Left cardiac atrium (tissue), 4 donors: Measurements from ENCODE around the gene CYP26B1. TPM values are rescaled to one million over a fixed set of nuclear protein-coding genes. Genes with fewer than 3 reads are reported as not detected.
A peak's percentile ranks its signal among the peaks of the same experiment; 100 is the strongest.

Experiments
- ATAC-seq, 2 donors: fragments of 200-7000 bp; cut with Tn5 transposase; one replicate each; pipeline ENCODE4 v1.9.1; 2020; ENCODE audit warnings: mild to moderate bottlenecking in 2 of 2, moderate library complexity in 2 of 2
- DNase-seq: peaks from one replicate; pipeline ENCODE4 v3.0.0-alpha.2; 2020
- intact Hi-C, 2 donors: fragments of 100-400 bp; cut with DNase I; formaldehyde crosslinking; loops; one replicate each; pipeline versions ENCODE4 v1.14.1 to v1.15.1; 2022 to 2023
- total RNA-seq, 2 donors: library from RNA; stranded (reverse); fragmentation: NEBNext Ultra II Directional; extraction: Animal tissue kit (Norgen Biotek cat#: 25700); gene quantifications; one replicate each; pipeline ENCODE4 v1.2.1, GENCODE V29; 2021
- donor health status: DM: no; HTN: yes; CAD: no.
- donor health status: DM: no; HTN: yes; CAD: no; lungs with severe emphysema.
- donor health status: DM: yes; HTN: yes; CAD: no.
- donor health status: Dilated cardiomyopathy.

Gene CYP26B1
- total RNA-seq, 2 donors from 2014 or later: 8.5 to 21.0 TPM

DNA sequence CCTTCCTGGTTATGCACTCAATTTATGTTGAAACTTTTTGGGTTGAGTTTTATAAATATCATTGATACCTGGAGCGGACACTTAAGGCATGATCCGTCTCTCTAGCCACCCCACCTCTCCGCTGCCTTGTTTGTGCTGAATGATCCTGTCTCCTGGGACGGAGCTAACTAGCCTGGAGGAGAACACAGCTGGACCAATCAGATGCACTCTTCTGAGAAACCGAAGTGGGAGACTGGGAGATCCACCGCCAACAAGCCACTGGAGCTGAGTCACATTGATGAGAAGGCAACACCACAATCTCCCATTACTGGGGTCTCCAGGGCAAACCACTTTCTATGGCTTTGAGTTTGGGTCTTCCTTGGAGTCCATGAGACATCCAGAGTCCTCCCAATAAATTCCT is 29.3 kb downstream of the CYP26B1 start:
- ATAC-seq: no peak
- intact Hi-C loops: no loop called here

DNA sequence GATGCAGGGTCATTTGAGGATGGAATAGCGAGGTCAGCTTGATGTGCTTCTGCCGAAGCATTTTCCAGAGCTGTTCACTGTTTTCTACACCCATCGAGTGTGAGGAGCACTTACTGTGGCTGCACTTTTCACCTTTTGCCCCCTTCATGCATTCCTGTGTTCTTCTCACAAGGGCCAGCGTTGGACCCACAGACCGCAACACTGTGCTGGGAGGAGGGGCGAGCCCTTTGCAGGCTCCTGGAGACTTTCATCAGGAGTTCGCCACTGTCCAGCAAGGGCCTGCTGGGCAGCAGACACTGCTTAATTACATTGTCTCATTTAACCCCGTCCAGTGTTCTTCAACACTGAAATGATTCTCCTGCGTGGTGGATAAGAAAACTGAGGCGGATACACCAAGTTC is 29.9 kb downstream of the CYP26B1 start:
- DNase-seq (no peak), ATAC-seq (no peak)
- intact Hi-C loops: no loop called here

More for the DNA sequence above, 29.3 kb downstream of the CYP26B1 start:
- no peak for DNase-seq

GRCh38 chr2:72117029-72117428 is 30.6 kb downstream of the CYP26B1 start:
- intact Hi-C loops: no loop called here
- ATAC-seq (no peak), DNase-seq (no peak)

GRCh38 chr2:72116081-72116533 is 31.6 kb downstream of the CYP26B1 start:
- ATAC-seq (no peak), DNase-seq (no peak)
- intact Hi-C loops: no loop called here

- DNase-seq (peak; percentile 79), ATAC-seq (peak; percentile 69 to 94)
- intact Hi-C loops: no loop called here
These were observed 32.3 kb downstream of the CYP26B1 start for GRCh38 chr2:72115110-72116080.

GRCh38 chr2:72114693-72115051 is 33.0 kb downstream of the CYP26B1 start:
- no peak for DNase-seq
- ATAC-seq: no peak
- intact Hi-C loops: no loop called here

DNA sequence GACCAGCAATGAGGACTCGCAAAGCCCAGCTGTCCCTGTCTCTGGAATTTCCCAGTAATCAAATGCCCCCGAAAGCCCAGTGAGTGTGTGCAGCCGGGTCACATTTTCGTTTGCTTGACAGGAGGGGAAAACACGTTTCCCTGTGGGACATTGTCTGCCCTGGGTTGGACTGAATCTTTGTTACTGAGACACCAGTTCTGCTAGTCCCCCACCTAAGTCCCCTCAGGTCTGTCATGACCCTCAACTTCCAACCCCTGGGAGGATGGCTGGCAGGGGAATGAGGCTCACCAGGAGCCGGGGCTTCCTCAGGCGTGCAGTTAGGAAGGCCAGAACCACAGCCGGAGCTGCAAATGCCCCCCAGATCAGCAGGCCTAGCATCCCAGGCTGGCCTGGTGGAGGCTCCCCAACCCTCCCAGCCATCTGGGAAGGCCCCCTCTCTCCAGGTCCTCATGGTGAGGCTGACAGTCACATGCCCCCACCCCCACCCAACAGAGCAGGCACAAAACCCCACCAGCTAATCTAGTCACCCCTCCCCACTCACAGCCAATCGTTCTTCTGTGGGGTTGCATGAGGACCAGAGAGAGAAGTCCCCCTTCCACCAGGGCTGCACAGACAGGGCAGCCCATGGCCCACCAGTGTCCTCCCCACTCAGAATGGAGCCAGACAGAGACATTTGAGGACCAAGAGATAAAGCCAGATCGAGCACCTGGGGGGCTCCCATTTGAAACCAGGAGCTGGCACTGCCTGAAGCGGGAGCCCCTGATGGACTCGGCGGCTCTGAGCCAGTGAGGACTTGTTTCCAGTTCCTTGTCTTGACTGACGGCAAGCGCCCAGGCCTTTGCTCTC is 33.6 kb downstream of the CYP26B1 start:
- intact Hi-C loops: no loop called here
- no peak for DNase-seq
- ATAC-seq: no peak

DNA sequence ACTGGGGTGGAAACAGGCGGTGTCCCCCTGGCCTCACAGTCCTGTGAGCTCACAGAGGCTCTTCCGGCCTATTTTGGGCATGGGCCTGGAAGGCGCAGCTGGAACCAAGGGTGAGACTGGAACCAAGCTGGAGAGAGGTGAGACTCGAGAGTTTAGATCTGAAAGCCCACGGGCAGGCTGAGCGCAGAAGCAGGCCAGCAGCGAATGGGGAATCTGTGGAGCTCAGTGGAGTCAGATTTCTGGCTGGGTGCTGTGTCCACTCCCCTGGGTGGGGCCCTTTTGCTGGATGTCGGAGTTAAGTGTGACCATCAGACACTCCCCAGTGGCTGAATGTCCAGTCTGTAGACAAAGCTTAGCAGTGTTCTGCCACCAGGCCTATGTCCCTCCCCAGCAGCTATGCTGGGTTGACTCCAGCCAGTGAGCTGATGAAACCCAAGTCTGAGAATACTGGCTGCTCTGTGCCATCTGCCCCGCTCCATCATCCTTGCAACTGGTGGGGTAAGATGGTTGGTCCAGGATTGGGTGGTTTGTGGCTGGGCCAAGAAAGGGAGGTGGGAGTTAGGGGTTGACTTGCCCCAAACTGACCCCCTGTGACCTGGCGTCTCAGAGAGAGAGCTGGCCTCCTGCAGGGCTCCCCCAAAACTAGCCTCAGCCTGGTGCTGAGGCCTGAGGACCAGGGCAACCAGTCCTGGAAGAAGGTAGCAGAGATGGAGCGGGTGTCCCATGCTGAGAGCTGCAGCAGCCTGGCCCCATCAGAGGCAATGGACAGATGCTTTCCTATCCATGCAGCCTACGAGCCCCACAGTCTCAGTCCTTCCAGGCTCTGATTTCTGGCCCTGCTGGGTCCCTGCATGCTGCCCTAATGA is 34.4 kb downstream of the CYP26B1 start:
- DNase-seq (no peak), ATAC-seq (peak in 1 of 2 donors; percentile 21)
- intact Hi-C loops: no loop called here

DNA sequence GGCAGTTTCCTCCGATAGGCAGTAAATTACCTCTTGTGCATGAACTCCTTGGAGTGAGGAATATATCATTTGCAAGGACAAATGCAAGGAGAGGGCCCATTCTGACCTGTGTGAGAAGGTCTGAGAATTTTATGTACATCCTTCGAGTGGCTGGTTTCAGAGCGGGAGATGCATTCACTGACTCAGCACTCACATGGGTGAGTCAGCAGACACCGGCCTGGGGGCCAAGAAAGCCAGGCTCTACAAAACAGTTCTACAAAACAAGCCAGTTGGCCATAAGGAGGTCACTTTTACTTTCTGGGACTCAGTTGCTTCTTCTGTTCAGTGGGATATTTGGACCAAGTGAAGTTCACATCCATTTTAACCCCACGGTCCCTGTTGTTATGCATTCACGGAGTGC is 35.3 kb downstream of the CYP26B1 start:
- intact Hi-C loops: no loop called here
- DNase-seq: no peak
- no peak for ATAC-seq

DNA sequence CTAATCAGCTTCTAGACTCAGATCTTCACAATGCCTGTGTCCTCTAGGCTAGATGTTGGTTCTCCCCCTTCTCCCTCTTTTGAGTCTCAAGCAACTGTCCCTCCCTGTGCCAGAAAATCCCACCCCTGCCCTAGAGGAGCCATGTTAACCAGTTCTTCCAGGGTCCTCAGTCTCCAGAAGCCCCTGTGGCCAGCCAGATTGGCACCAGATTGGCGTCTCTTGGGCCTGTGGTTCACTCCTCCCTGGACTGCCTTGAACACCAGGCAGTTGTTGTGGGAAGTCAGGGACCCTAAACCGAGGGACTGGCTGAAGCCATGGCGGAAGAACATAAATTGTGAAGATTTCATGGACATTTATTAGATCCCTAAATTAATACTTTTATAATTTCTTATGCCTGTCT is 36.6 kb downstream of the CYP26B1 start:
- intact Hi-C loops: no loop called here
- ATAC-seq: no peak
- no peak for DNase-seq

- intact Hi-C loops: no loop called here
- DNase-seq (no peak), ATAC-seq (no peak)
These were observed 37.8 kb downstream of the CYP26B1 start for GRCh38 chr2:72109904-72110303.

DNA sequence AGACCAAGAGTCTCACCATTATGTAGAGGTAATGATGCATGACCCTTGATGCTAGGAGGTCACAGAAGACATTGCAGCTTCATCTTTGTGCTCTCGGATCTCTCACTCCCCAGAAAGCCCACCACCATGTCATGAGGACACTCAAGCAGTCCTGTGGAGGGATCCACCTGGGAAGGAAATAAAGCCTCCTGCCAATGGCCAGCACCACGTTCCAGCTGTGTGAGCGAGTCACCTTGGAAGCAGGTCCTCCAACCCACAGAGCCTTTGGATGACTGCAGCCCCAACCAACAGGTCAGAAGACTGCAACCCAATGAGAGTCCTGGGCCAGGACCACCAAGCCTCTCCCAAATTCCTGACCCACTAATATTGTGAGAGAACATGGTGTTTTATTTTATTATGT is 38.4 kb downstream of the CYP26B1 start:
- ATAC-seq (no peak), DNase-seq (no peak)
- intact Hi-C loops: no loop called here

DNA sequence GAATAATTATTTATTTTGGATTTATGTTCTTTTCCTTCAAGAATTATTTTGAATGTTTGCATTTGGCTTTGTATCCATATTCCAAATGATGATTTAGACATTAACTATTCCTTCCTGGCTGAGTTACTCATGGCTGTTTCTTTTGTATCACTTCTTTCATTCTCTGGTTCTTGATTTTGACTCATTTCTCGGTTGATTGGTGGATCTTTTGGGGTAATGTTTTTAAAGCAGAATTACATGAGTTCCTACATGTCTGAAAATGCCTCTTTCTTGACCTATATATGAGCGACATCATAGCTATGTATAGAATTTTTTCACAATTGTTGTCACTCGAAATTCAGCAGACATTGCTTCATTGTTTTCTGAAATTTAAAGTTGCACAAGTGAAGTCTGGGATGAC is 39.5 kb downstream of the CYP26B1 start:
- ATAC-seq: no peak
- intact Hi-C loops: no loop called here

DNA sequence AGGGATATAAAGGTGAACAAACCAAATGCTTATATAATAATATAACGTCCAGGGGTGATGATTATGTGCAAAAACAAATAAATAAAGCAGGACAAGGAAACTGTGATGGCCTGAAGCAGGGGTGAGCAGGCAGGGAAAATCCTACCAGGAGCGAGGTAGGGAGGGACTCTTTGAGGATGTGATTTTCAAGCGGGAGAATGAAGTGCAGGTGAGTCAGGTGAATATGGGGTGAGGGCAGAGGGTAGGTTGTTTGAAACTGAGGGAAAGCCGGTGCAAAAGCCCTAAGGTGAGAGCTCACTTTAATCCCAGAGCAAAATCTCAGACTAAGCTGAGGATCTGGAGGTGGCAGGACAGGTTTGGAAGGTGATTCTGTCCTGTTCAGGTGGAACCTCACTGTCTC is 40.7 kb downstream of the CYP26B1 start:
- intact Hi-C loops: no loop called here
- no peak for ATAC-seq
- no peak for DNase-seq

More for the DNA sequence above, 39.5 kb downstream of the CYP26B1 start:
- DNase-seq: no peak

GRCh38 chr2:72104821-72105588 is 42.7 kb downstream of the CYP26B1 start:
- DNase-seq (no peak), ATAC-seq (no peak)
- intact Hi-C loops: no loop called here

DNA sequence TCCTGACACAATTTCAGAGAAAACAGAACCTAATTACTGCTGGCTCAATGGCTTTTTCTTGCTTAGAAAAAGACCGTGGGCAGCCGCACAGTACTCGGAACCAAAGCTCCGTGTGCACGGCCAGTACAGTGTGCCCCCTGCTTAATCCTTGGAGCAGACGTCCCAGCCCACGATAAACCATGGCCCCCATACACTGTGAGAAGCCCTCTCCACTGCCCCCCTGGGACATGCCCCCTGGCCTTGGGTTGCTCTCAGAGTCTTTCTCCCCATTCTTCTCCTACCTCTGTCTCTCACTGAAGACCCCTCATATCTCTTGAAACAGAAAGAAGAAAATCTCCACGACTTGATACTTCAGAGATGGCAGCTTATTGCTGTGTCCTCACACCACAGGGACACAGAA is 44.0 kb downstream of the CYP26B1 start:
- intact Hi-C loops: no loop called here
- DNase-seq: no peak
- no peak for ATAC-seq

GRCh38 chr2:72103161-72103560 is 44.5 kb downstream of the CYP26B1 start:
- no peak for DNase-seq
- ATAC-seq: no peak
- intact Hi-C loops: no loop called here

- DNase-seq (no peak), ATAC-seq (no peak)
- intact Hi-C loops: no loop called here
These were observed 48.7 kb downstream of the CYP26B1 start for GRCh38 chr2:72098935-72099334.

DNA sequence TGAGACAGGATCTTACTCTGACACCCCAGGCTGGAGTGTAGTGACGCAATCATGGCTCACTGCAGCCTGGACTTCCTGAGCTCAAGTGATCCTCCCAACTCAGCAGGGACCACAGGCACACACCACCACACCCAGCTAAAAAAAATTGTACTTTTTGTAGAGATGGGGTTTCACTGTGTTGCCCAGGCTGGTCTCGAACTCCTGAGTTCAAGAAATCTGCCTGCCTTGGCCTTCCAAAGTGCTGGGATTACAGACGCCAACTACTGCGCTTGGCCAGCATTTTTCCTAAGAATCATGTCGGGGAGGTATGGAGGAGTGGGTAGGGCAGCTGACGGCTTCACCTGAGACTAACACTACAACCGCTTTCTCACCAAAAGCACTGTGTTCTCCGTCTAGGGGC is 50.4 kb downstream of the CYP26B1 start:
- ATAC-seq (no peak), DNase-seq (no peak)
- intact Hi-C loops: no loop called here
